ENCODE data around the gene SORBS2. TPM values are rescaled to one million over a fixed set of nuclear protein-coding genes. Genes with fewer than 3 reads are reported as not detected.

Gene SORBS2
- polyA plus RNA-seq, 3 donors, result 15.0 to 78.5 (median 18.7) TPM

- WGBS, 3 donors, result 93 to 96% (median 95%) methylated on average over 8 of the region's 8 CpGs
- no peak overlapping the region for H3K27ac ChIP-seq (ENCODE audit: low read depth, low read length)
Observed at GRCh38 chr4:185838104-185838452, 26.1 kb upstream of the SORBS2 start.

GRCh38 chr4:185837415-185838103, 25.6 kb upstream of the SORBS2 start:
- H3K27ac ChIP-seq (ENCODE audit: low read depth, low read length), result no peak overlapping the region
- 25 to 77% (median 69%) methylated on average over 4 of the region's 4 CpGs for WGBS, 3 donors

GRCh38 chr4:185836241-185837084, 24.5 kb upstream of the SORBS2 start:
- H3K27ac ChIP-seq (ENCODE audit: low read depth, low read length), result no peak overlapping the region
- WGBS, 3 donors, result 30 to 80% (median 78%) methylated on average over 7 of the region's 7 CpGs

GRCh38 chr4:185835814-185836213, 23.8 kb upstream of the SORBS2 start:
- H3K27ac ChIP-seq (ENCODE audit: low read depth, low read length), result no peak overlapping the region
- WGBS, 3 donors, result 72 to 92% (median 89%) methylated on average over 6 of the region's 6 CpGs

- H3K27ac ChIP-seq (ENCODE audit: low read depth, low read length), result no peak overlapping the region
- WGBS, 3 donors, result 43 to 89% (median 86%) methylated on average over 4 of the region's 4 CpGs
Observed at GRCh38 chr4:185835336-185835735, 23.3 kb upstream of the SORBS2 start.

GRCh38 chr4:185834778-185835177, 22.8 kb upstream of the SORBS2 start:
- no peak overlapping the region for H3K27ac ChIP-seq (ENCODE audit: low read depth, low read length)
- 90 to 94% (median 92%) methylated on average over 6 of the region's 6 CpGs for WGBS, 3 donors

GRCh38 chr4:185834088-185834487, 22.1 kb upstream of the SORBS2 start:
- 80 to 85% (median 82%) methylated on average over 4 of the region's 4 CpGs for WGBS, 3 donors

GRCh38 chr4:185833055-185833598, 21.1 kb upstream of the SORBS2 start:
- no peak overlapping the region for H3K27ac ChIP-seq (ENCODE audit: low read depth, low read length)

More at GRCh38 chr4:185834088-185834487, 22.1 kb upstream of the SORBS2 start:
- no peak overlapping the region for H3K27ac ChIP-seq (ENCODE audit: low read depth, low read length)

- no peak overlapping the region for H3K27ac ChIP-seq (ENCODE audit: low read depth, low read length)
- 42 to 89% (median 85%) methylated on average over 5 of the region's 5 CpGs for WGBS, 3 donors
Observed at GRCh38 chr4:185831125-185831815, 19.3 kb upstream of the SORBS2 start.

GRCh38 chr4:185830263-185830994, 18.4 kb upstream of the SORBS2 start:
- WGBS, 3 donors, result 34 to 87% (median 82%) methylated on average over 4 of the region's 4 CpGs
- H3K27ac ChIP-seq (ENCODE audit: low read depth, low read length), result no peak overlapping the region

- 0 to 46% (median 0%) methylated on average over 1 of the region's 1 CpG for WGBS, 3 donors
- no peak overlapping the region for H3K27ac ChIP-seq (ENCODE audit: low read depth, low read length)
Observed at GRCh38 chr4:185826381-185826780, 14.4 kb upstream of the SORBS2 start.

- WGBS, 3 donors, result 69 to 92% (median 81%) methylated on average over 6 of the region's 6 CpGs
- no peak overlapping the region for H3K27ac ChIP-seq (ENCODE audit: low read depth, low read length)
Observed at GRCh38 chr4:185825737-185826136, 13.7 kb upstream of the SORBS2 start.

GRCh38 chr4:185822791-185823190, 10.8 kb upstream of the SORBS2 start:
- 61 to 70% (median 64%) methylated on average over 10 of the region's 10 CpGs for WGBS, 3 donors
- H3K27ac ChIP-seq (ENCODE audit: low read depth, low read length), result no peak overlapping the region

- no peak overlapping the region for H3K27ac ChIP-seq (ENCODE audit: low read depth, low read length)
- 44 to 93% (median 85%) methylated on average over 11 of the region's 11 CpGs for WGBS, 3 donors
Observed at GRCh38 chr4:185821029-185821419, 9.0 kb upstream of the SORBS2 start.

GRCh38 chr4:185820146-185821028, 8.4 kb upstream of the SORBS2 start:
- WGBS, 3 donors, result 24 to 78% (median 68%) methylated on average over 29 of the region's 29 CpGs
- H3K27ac ChIP-seq (ENCODE audit: low read depth, low read length), result no peak overlapping the region

- no peak overlapping the region for H3K27ac ChIP-seq (ENCODE audit: low read depth, low read length)
- WGBS, 3 donors, result 82 to 98% (median 90%) methylated on average over 5 of the region's 5 CpGs
Observed at GRCh38 chr4:185819144-185819543, 7.2 kb upstream of the SORBS2 start.

- no peak overlapping the region for H3K27ac ChIP-seq (ENCODE audit: low read depth, low read length)
- 22 to 77% (median 62%) methylated on average over 8 of the region's 8 CpGs for WGBS, 3 donors
Observed at GRCh38 chr4:185817403-185817818, 5.4 kb upstream of the SORBS2 start.
